Activated T-cell treated with anti-CD3 and anti-CD28 coated beads, Interleukin-2, amount 50 U/mL, for 72 hours (primary cell): Measurements from ENCODE around the gene CA4. TPM values are rescaled to one million over a fixed set of nuclear protein-coding genes. Genes with fewer than 3 reads are reported as not detected.
A peak's percentile ranks its signal among the peaks of the same experiment; 100 is the strongest.

Experiments
- ATAC-seq, 2 donors: fragments of 150-1000 bp; cut with Tn5 transposase; replicated peaks in 1 of 2; 2 replicates each; pipeline ENCODE4 v1.10.0; 2021; ENCODE audit warnings: moderate library complexity in 2 of 2, mild to moderate bottlenecking in 1 of 2
- DNase-seq, 2 donors: peaks; one replicate each; pipeline ENCODE4 v3.0.0; 2021 to 2022; ENCODE audit warnings: mixed read lengths in 1 of 2
- H3K27ac Mint-ChIP-seq: one replicate; pipeline ENCODE4 v1.8.0; 2022; ENCODE audit warnings: mild to moderate bottlenecking, moderate library complexity, mixed read lengths
- H3K27me3 Mint-ChIP-seq: one replicate; pipeline ENCODE4 v1.8.0; 2022; ENCODE audit warnings: low read depth, mixed read lengths
- H3K36me3 Mint-ChIP-seq, 2 donors: one replicate each; pipeline ENCODE4 v1.8.0; 2022; ENCODE audit warnings: mixed read lengths in 2 of 2, mild to moderate bottlenecking in 1 of 2; ENCODE audit not compliant: insufficient read depth in 2 of 2
- H3K4me1 Mint-ChIP-seq: one replicate; pipeline ENCODE4 v1.8.0; 2022; ENCODE audit warnings: low read depth, mixed read lengths
- H3K4me3 Mint-ChIP-seq, 2 donors: one replicate each; pipeline ENCODE4 v1.8.0; 2022; ENCODE audit warnings: mild to moderate bottlenecking in 2 of 2, mixed read lengths in 2 of 2, moderate library complexity in 2 of 2
- H3K9me3 Mint-ChIP-seq, 2 donors: one replicate each; pipeline ENCODE4 v1.8.0; 2022; ENCODE audit warnings: mixed read lengths in 2 of 2
- total RNA-seq, 2 donors: library from RNA; stranded (reverse); gene quantifications; one replicate each; pipeline ENCODE4 v1.2.3, GENCODE V29; 2022

Gene CA4
- total RNA-seq, 2 donors from 2014 or later: not detected

DNA sequence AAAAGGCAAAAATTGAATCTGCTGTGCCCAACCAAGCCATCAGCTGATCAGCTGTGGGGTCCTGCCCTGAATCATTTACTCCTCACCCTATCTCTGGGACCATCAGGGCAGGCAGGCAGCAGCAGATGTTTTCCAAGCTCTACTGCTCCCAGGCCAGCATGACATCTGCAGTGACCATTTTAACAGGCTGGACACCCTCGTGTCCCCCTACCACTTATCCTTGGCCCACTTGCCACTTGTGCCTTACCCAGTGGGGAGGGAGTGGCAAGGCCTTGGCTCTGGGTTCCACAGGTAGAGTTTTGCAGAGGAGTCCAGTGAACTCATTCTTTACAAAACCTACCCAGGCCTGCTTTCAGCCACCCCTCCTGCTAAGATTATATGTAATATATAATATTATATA, 12.0 kb upstream of the CA4 start:
- ATAC-seq: no peak
- Mint-ChIP-seq H3K36me3 (peaks cover 6 to 11% of the 10 kb centered on the region in 2 donors), H3K27ac (no peak overlapping the region), H3K27me3 (peaks cover 61% of the 10 kb centered on the region), H3K4me3 (no peak overlapping the region), H3K9me3 (peaks cover 0 to 1% of the 10 kb centered on the region in 2 donors), H3K4me1 (peaks cover 47% of the 10 kb centered on the region)
- no peak for DNase-seq

DNA sequence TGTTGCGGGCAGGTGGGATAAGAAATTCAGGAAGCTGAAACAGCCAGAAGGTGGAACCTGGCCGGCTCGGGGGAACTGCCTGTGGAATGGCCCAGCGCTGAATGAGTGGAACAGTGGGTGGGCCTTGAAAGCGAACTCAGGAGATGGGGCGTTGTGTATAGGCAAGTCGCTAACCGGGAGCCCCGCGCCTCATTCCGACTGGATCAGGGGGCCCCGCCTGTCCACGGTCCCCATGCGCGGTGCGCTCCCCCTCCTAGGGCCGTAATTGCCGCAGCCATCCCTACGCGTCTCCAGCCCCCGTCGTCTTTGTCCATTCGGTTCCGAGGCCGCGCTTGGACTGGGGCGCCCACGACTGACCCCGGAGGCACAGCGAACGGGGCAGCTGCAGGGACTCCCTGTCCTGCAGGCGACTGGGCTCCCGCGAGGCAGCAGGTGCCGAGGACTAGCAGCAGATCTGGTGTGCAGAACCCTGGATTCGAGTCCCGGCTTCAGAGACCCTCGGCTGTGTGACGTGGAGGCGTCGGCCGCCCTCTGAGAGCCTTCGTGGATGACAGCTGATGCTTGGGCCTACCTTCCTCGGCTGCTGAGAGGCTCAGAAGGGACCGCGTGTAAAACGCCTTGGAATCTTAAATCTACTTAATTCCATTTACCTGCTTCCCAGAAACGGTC, 10.9 kb upstream of the CA4 start:
- H3K27me3 Mint-ChIP-seq: peaks cover 73% of the 10 kb centered on the region
- H3K27ac Mint-ChIP-seq: no peak overlapping the region
- peak overlapping the region in 1 of 2 donors; percentile 60 for H3K4me3 Mint-ChIP-seq
- H3K36me3 Mint-ChIP-seq: peaks cover 4 to 8% of the 10 kb centered on the region in 2 donors
- peaks cover 0 to 1% of the 10 kb centered on the region in 2 donors for H3K9me3 Mint-ChIP-seq
- H3K4me1 Mint-ChIP-seq: peaks cover 47% of the 10 kb centered on the region
- ATAC-seq (no peak), DNase-seq (no peak)

DNA sequence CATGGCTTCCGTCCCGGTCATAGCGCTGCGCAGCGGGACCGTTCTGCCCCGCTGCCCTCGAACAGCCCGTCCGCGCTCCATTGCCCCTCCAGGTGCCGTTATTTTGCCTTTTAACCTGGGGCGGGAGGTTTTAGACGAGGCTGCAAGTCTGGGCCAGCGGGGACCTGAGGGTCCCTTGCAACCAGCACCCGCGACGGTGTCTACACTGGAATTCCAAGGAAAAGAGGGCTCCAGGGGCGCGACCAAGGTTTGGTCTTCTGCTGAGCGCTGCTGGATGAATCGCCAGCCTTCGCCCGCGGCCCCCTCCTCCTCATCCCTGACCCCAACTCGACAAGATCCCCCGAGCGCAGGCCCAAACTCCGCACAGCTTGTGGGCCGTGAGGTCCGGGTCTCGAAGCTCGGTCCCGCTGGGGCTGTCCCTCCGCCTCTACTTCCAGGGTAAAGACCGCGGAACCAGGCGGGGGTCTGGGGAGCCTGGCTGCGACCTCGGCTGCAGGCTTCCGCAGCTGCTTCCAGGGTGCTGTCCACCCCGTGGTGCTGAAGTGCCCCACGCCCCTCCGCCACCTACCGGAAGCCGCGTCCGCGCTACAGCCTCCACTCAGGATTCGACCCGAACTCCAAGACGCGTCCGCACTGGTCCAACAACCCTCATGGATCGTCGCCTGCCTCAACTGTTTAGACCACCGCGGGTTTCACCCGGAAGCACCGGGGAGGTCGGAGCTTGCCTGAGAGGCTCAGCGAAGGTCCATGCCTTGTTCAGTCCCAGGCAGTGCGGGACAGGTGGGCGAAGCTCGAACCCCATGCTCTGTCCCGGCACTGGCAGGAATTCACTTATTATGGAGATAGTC, 10.1 kb upstream of the CA4 start:
- ATAC-seq: peak in 1 of 2 donors; percentile 23
- Mint-ChIP-seq H3K4me3 (peak overlapping the region; percentile 59 to 60), H3K27ac (no peak overlapping the region), H3K36me3 (peaks cover 4% of the 10 kb centered on the region in 2 donors), H3K4me1 (peaks cover 42% of the 10 kb centered on the region), H3K9me3 (peaks cover 0 to 1% of the 10 kb centered on the region in 2 donors), H3K27me3 (peaks cover 81% of the 10 kb centered on the region)
- DNase-seq: peak; percentile 71 to 80

DNA sequence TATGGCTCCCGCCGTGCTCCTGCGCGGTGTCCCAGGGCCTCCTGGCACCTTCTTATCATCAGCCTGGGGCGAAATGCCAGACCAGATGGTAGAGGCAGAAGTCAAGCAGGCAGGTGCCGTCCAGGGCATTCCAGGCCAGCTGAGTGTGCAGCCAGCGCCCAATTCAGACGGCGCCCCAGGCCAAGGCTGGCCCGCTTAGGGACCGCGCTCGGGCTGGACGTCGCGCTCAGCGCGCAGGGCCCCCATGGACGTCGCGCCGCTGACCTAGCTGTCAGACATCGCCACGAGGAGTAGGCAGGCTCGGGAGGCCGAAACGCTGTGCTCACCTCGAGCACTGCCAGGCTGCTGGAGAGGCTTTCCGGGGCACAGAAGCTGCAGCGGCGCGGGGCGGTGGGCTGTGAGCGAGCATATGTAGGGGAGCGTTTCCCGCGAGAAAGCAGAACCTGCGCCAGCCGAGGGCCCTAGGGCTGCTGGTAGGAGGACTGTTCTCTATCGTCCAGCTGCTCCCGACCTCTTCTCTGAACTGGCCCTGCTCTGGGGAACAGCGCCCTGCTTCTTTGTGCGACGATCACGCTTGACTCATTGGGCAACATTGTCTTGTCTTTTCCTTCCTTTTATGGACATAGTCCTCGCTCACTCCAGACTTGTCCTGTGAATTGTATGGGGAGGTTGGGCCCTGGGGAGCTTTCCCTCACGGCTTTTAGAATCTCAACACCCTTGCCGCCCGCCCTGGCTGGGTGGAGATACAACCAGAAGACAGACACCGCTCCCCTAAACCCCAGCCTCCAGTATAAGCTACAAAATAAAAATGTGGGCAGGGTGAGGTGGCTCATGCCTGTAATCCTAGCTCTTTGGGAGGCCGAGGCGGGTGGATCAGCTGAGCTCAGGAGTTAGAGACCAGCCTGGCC, 8.4 kb upstream of the CA4 start:
- no peaks in the 10 kb centered on the region for H3K36me3 Mint-ChIP-seq
- peak overlapping the region in 1 of 2 donors; percentile 55 for H3K4me3 Mint-ChIP-seq
- H3K27ac Mint-ChIP-seq: no peak overlapping the region

DNA sequence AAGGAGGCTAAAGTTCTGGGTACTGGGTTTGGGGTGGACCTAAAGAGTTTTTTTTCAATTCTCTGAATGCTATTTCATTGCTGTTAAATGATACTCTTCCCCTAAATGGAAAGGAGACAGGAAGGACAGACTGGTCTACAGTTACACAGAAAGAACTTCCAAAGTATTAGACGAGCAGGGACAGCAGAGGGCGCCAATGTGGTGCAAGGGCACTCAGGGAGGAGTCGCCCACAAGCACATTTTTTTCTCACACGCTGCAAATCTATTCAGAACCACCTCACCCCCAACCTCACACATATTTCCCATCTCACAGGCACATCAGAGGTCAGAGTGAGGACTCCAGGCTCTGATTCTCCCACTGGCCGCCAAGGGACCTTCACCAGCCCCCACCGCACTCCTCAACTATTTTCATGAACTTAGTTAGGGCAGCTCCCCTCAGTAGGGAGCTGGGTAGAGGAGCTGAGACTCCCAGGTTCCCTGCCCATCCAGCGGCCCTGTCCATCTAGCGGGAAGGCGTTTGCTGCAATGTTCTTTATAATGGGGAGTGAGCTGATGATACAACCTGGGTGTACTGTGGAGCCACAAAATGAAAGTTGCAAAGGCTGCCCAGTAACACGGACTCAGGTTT, 6.8 kb upstream of the CA4 start:
- Mint-ChIP-seq H3K4me1 (peaks cover 27% of the 10 kb centered on the region), H3K4me3 (peak overlapping the region in 1 of 2 donors; percentile 20), H3K9me3 (no peaks in the 10 kb centered on the region), H3K36me3 (no peaks in the 10 kb centered on the region), H3K27me3 (peaks cover 99% of the 10 kb centered on the region), H3K27ac (no peak overlapping the region)
- DNase-seq (peak; percentile 83 to 87), ATAC-seq (peak; percentile 81 to 84)

More for the DNA sequence above, 8.4 kb upstream of the CA4 start:
- no peak for DNase-seq
- Mint-ChIP-seq H3K27me3 (peaks cover 98% of the 10 kb centered on the region), H3K4me1 (peaks cover 27% of the 10 kb centered on the region), H3K9me3 (no peaks in the 10 kb centered on the region)
- no peak for ATAC-seq

DNA sequence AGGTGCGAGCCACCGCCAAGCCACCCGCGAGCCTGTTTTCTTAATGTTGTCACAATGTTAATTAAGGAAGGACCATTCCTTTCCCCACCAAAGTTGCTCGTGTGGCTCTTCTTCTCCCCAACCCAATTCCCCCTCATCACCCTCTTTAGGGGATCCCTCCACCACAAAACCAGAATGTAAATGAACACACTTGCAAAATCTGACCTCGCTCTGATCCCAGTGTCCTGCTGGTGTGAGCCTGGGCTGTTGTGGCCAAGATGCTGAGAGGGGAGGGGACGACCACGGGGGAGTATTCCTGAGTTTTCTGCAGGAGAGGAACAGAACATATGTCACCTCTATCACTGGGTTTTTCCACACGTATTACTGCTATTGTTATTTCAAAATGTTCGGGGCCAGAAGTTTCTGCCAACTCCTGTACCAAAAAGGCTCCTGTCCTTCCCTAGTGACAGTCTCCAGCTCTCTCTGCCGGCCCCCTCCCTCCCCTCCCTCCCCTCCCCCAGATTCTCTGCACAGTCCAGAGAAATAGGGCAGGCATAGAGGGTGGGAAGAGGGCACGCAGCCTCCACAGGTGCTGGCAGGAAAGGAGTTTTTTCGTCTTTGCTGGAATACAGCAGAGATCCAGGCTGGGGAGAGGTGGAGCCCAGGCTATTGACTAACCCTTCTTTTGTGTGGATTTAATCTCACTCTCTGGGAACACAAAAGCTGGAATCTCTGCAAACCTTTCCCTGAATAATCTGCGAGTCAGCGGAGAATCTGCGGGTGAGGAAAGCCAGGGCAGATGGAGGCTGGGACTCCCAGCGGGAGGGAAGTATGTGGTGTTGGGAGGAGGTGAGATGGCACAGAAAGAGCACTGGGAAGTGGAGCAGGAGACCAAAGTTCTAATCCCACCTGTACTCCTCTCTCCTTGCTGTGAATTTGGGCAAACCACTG, 4.5 kb upstream of the CA4 start:
- DNase-seq (no peak), ATAC-seq (no peak)
- Mint-ChIP-seq H3K4me1 (peaks cover 32% of the 10 kb centered on the region), H3K27me3 (peaks cover 90% of the 10 kb centered on the region), H3K9me3 (no peaks in the 10 kb centered on the region), H3K36me3 (no peaks in the 10 kb centered on the region), H3K27ac (no peak overlapping the region), H3K4me3 (no peak overlapping the region)

DNA sequence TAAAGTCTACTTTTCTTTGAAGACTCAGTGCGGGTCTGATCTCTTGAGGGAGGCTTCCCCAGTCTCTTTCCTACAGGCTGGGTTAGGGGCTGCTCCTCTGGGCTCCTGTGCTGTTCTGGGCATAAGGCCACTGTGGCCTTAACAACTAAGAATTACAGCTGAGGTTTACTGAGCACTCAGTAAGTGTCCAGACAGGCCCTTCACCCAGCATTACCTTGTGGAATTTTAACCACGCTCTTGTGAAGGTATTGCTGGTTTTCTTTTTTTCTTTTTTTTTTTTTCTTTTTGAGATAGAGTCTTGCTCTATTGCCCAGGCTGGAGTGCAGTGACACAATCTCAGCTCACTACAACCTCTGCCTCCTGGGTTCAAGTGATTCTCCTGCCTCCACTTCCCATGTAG, 3.6 kb upstream of the CA4 start:
- H3K36me3 Mint-ChIP-seq: no peaks in the 10 kb centered on the region
- no peak overlapping the region for H3K4me3 Mint-ChIP-seq
- H3K4me1 Mint-ChIP-seq: peaks cover 39% of the 10 kb centered on the region
- H3K27ac Mint-ChIP-seq: no peak overlapping the region
- DNase-seq (no peak), ATAC-seq (no peak)
- H3K27me3 Mint-ChIP-seq: peaks cover 88% of the 10 kb centered on the region
- no peaks in the 10 kb centered on the region for H3K9me3 Mint-ChIP-seq

DNA sequence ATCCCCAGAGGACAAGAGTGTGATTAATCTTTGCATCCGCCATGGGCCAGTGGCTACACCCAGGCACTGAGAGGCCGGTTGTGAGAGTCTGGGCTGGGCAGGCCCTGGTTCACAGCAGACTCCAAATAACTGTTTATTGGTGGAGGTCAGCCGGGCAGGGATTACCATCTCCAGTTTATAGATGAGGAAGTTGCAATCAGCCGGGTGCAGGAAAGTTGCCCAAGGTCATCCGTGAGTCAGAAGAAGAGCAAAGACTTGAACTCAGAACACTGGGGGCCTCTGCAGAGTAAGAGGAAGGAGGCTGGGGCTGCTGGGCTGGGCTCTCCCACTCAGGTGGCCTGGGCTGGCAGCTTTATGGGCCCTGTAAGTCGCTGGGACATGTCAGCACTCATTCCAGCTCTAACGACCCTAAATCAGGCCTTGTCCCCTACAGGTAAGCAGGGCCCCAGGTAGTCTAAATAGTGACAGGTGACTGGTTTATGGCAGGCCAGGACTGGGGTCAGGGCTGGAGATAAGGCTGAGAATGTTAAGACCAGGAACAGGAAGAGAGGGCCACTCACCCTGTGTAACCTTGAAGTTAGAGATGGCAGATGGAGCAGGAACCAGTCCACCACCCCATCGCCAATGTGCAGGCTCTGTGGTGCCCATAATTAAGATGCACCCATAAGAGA, 2.1 kb upstream of the CA4 start:
- H3K4me3 Mint-ChIP-seq: no peak overlapping the region
- no peak for DNase-seq
- H3K36me3 Mint-ChIP-seq: no peaks in the 10 kb centered on the region
- no peaks in the 10 kb centered on the region for H3K9me3 Mint-ChIP-seq
- no peak for ATAC-seq
- H3K4me1 Mint-ChIP-seq: peaks cover 31% of the 10 kb centered on the region
- peaks cover 81% of the 10 kb centered on the region for H3K27me3 Mint-ChIP-seq
- no peak overlapping the region for H3K27ac Mint-ChIP-seq

DNA sequence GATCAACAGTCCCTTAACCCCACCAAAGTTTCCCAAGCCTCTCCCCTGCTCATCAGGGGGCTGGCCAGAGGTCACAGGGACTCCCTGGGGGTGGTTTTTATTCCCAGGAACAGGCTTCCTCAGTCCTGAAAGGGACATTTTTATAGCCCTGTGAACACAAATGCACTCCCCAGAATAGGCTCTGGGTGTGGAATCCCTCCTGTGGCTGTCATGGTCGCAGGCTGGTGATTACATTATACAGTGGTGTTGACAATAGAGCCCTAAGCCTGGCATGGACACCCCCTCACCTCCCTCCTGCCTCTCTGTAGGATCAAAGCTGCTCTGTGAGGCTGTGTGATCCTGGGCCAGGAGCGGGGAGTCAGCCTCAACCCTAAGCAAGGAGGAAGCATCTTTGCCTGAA, 1.4 kb upstream of the CA4 start:
- Mint-ChIP-seq H3K27me3 (peaks cover 74% of the 10 kb centered on the region), H3K4me1 (peaks cover 24% of the 10 kb centered on the region), H3K36me3 (no peaks in the 10 kb centered on the region), H3K4me3 (peak overlapping the region in 1 of 2 donors; percentile 42), H3K9me3 (no peaks in the 10 kb centered on the region), H3K27ac (no peak overlapping the region)
- no peak for DNase-seq
- ATAC-seq: no peak

DNA sequence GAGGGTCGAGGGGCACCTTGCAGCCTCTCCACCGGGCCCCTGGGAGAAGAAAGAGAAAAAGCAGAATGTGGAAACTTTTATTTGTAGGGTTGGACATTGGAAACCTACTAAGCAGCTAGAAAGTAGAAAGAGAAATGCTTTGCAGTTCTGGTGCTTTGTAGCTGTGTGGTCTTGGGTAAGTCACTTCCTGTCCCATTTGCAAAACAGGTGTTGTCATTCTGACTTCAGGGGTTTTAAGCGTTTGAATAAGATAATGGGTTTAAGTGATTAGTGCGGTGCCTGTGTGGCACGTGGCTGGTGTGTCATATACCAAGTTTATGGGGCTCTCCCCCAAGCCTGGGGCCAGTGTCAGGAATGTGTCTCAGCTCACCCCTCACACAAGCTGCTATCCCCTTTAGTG, 1.6 kb downstream of the CA4 start:
- no peak overlapping the region for H3K27ac Mint-ChIP-seq
- DNase-seq: peak; percentile 31 to 46

DNA sequence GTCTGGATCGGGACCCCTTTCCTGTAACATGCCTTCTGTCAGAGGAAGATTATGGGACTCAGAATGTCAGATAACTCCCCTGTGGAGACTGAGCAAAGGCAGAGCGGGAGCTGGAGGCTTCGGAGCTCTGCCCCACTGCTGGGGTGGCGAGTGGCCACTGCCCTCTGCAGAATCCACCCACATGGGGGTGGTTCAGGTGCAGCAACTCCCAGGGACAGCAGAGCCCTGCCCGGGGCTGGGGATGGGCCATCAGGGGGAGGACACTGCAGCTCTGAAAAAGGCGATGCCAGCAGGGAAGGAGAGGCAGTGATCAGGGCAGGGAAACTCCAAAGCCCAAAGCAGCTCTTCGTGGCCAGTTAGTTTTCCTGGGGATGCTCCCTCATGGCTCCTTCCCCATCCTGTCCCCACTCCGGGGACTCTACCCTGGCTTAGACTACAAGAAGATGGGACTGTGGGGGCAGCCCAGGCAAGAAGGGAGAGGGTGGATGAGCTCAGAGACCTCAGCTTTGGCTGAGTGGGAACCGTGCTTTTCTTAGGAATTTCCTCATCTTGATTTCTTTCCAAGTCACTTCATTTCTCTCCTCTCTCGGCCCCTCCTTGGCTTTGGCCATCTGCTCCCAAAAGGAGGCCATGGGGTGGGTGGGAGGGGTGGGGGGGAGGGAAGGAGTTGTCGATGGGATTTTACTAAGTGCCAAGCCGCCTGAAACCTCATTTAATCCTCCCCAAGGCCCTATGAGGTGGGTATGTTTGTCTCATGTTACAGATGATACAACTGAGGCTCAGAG, 4.0 kb downstream of the CA4 start:
- DNase-seq (no peak), ATAC-seq (no peak)
- peaks cover 17% of the 10 kb centered on the region for H3K4me1 Mint-ChIP-seq
- H3K9me3 Mint-ChIP-seq: no peaks in the 10 kb centered on the region
- peaks cover 31% of the 10 kb centered on the region for H3K27me3 Mint-ChIP-seq
- no peaks in the 10 kb centered on the region for H3K36me3 Mint-ChIP-seq
- H3K4me3 Mint-ChIP-seq: no peak overlapping the region
- H3K27ac Mint-ChIP-seq: no peak overlapping the region

More for the DNA sequence above, 1.6 kb downstream of the CA4 start:
- peak; percentile 86 to 87 for ATAC-seq
- peaks cover 17% of the 10 kb centered on the region for H3K4me1 Mint-ChIP-seq
- H3K36me3 Mint-ChIP-seq: no peaks in the 10 kb centered on the region
- peaks cover 52% of the 10 kb centered on the region for H3K27me3 Mint-ChIP-seq
- H3K4me3 Mint-ChIP-seq: peak overlapping the region; percentile 51 to 76
- H3K9me3 Mint-ChIP-seq: no peaks in the 10 kb centered on the region
